Measurements from ENCODE around the gene FGF14.

Gene FGF14

DNA sequence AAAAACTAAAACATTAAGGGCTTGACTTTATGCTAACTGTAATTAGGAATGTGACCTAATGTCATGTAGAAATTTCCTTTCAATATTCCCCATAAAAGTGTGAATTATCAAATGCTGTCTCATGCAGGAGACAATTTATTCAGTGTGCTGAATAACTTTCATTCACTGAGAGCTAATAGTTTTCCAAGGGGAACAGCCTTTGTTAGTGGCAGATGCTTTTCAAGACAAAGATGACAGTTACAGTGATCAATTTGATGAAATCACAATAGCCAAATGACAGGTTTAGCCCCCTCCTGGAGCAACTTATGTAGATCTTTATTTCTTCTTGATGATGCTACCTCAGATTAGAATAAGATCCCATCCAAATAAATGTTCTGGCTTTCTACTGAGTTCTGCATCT lies 673.8 kb downstream of the FGF14 start:
- TF ChIP-seq, protein P1, sequence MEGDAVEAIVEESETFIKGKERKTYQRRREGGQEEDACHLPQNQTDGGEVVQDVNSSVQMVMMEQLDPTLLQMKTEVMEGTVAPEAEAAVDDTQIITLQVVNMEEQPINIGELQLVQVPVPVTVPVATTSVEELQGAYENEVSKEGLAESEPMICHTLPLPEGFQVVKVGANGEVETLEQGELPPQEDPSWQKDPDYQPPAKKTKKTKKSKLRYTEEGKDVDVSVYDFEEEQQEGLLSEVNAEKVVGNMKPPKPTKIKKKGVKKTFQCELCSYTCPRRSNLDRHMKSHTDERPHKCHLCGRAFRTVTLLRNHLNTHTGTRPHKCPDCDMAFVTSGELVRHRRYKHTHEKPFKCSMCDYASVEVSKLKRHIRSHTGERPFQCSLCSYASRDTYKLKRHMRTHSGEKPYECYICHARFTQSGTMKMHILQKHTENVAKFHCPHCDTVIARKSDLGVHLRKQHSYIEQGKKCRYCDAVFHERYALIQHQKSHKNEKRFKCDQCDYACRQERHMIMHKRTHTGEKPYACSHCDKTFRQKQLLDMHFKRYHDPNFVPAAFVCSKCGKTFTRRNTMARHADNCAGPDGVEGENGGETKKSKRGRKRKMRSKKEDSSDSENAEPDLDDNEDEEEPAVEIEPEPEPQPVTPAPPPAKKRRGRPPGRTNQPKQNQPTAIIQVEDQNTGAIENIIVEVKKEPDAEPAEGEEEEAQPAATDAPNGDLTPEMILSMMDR (IDR thresholded peaks at IDR 0.05; ENCODE audit: low read length, missing control alignments): no peak
- H3K4me3 ChIP-seq (replicated peaks; ENCODE audit: low read depth, low read length): no peak overlapping the region
- no peak for DNase-seq (ENCODE audit: low read depth)

DNA sequence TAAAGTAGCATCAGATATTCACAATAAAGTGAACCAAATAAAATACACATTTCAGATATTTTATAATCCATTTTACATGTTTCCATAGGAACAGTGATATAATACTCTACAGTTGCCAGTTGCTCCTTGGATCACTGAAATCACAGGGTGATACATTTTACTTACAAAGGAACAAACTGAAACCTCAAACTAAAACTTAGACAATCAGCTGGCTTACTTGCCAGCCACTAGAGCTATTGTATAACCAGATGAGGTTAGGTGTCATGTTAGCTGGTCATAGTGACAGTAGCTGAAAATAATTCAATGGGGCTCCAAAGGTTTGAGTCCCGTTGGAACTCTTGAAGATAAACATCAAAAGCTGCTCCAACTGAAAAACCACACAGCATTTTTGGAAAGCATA lies 674.7 kb downstream of the FGF14 start:
- no peak overlapping the region for H3K4me3 ChIP-seq (replicated peaks; ENCODE audit: low read depth, low read length)
- no peak for DNase-seq (ENCODE audit: low read depth)
- TF ChIP-seq, protein P1 (IDR thresholded peaks at IDR 0.05; ENCODE audit: low read length, missing control alignments): no peak

DNA sequence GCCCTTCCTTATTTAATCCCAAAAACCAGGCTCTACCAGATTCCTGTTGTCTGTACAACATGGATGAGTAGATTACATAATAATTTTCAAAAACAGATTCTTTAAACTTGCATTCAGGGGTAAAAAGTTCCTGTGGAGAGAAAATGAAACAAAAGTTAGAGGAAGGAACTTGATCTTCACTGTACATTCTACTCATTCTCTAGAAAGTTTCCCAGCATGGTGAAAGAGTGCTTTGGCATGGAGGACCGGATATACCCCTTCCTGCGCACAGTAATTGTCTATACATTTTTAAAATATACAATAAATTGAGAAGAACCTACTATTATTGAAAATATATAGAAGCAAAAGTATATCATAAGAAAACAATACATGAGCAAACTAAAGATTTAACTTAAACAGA lies 675.2 kb downstream of the FGF14 start:
- DNase-seq (ENCODE audit: low read depth): no peak
- no peak overlapping the region for H3K4me3 ChIP-seq (replicated peaks; ENCODE audit: low read depth, low read length)
- TF ChIP-seq, protein P1 (IDR thresholded peaks at IDR 0.05; ENCODE audit: low read length, missing control alignments): no peak

DNA sequence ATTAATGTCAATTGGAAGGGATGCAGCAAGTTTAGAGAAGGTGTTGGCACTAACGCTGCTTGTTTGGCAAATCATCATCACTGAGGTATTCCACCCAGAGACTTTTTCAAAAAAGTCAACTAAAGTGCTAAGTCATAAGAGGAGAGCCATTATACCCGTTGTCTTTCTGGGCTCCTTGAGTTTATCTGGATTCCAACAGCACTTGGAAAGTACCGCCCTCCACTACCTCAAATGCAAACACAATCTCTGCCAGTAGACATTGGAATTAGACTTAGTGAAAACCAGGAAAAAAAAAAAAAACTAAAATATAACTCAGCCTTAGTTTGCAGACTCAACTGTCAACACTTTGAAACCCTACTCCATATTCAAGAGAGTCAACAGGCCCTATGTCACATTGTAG lies 683.4 kb downstream of the FGF14 start:
- DNase-seq (ENCODE audit: low read depth): no peak
- H3K4me3 ChIP-seq (replicated peaks; ENCODE audit: low read depth, low read length): no peak overlapping the region
- TF ChIP-seq, protein P1 (IDR thresholded peaks at IDR 0.05; ENCODE audit: low read length, missing control alignments): no peak

DNA sequence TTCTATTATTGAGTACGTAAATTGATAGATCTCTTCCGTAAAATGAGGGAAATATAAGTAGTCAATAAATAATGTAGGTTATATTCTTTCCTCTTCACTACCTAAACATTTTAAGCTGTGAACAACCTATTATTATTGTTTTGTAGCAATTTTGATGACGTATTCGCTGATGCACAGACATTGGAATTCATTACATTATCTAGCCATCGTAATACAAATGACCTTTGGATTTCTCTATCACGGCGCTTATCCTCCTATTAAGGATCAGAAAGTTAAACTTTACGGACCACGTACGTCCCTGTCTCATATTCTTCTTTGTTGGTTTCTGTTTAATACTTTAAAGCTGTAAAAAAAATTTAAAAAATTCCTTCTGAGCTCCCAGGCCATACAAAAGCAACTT lies 684.5 kb downstream of the FGF14 start:
- TF ChIP-seq, protein P1 (IDR thresholded peaks at IDR 0.05; ENCODE audit: low read length, missing control alignments): no peak
- no peak for DNase-seq (ENCODE audit: low read depth)
- no peak overlapping the region for H3K4me3 ChIP-seq (replicated peaks; ENCODE audit: low read depth, low read length)

DNA sequence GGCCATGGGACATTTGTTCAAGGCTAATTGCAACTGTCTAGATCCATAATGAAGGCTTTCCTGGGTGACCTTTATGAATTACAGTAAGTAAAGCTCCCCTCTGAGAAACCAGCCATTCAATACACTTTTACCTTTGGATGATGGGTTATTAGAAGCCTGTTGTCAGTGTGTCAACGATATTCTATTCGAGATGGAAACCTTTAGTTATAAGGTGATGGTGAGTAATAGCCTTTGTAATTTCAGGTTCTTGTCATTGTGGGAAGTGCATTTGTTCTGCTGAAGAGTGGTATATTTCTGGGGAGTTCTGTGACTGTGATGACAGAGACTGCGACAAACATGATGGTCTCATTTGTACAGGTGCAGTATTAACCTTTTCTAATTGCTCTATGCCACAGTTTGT lies 687.7 kb downstream of the FGF14 start:
- no peak overlapping the region for H3K4me3 ChIP-seq (replicated peaks; ENCODE audit: low read depth, low read length)
- no peak for DNase-seq (ENCODE audit: low read depth)
- TF ChIP-seq, protein P1 (IDR thresholded peaks at IDR 0.05; ENCODE audit: low read length, missing control alignments): no peak

DNA sequence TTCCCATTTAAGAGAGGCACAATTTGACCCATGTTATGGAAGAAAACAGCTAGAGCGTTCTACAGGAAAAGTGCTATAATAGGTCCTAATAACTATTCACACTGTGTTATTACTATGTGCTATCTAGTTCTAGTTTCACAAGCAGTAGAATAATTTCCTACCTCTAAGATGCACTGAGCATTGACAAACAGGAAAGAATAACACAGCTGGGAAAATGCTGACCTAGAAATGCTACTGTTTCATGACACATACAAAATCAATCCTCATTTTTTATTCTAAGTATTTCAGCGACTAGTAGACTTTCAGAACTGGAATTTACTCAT lies 689.9 kb downstream of the FGF14 start:
- DNase-seq (ENCODE audit: low read depth): no peak
- no peak overlapping the region for H3K4me3 ChIP-seq (replicated peaks; ENCODE audit: low read depth, low read length)
- TF ChIP-seq, protein P1 (IDR thresholded peaks at IDR 0.05; ENCODE audit: low read length, missing control alignments): no peak
